BLaER1 (cell line): Measurements from ENCODE around the gene DYNC1H1.
"Not testable (repeated sequence)": the region's sequence is repeated elsewhere in the genome, so short reads cannot be mapped to it uniquely, and the experiment has no call there.

Source experiments
- H3K27ac ChIP-seq: shearing (Covaris generic); formaldehyde crosslinking; 2 replicates; pipeline ENCODE4 v1.8.1; 2022
- H3K27me3 ChIP-seq: shearing (Covaris generic); formaldehyde crosslinking; 2 replicates; pipeline ENCODE4 v1.8.1; 2022
- H3K36me3 ChIP-seq: shearing (Covaris generic); formaldehyde crosslinking; 2 replicates; pipeline ENCODE4 v1.8.1; 2022
- H3K4me1 ChIP-seq: shearing (Covaris generic); formaldehyde crosslinking; 2 replicates; pipeline ENCODE4 v1.8.1; 2022
- H3K4me2 ChIP-seq: shearing (Covaris generic); formaldehyde crosslinking; 2 replicates; pipeline ENCODE4 v1.8.1; 2022
- H3K4me3 ChIP-seq: shearing (Covaris generic); formaldehyde crosslinking; 2 replicates; pipeline ENCODE4 v1.8.1; 2022
- H3K9ac ChIP-seq: shearing (Covaris generic); formaldehyde crosslinking; 2 replicates; pipeline ENCODE4 v1.8.1; 2022
- H3K9me3 ChIP-seq: shearing (Covaris generic); formaldehyde crosslinking; 2 replicates; pipeline ENCODE4 v1.8.1; 2022
- H4K20me1 ChIP-seq: shearing (Covaris generic); formaldehyde crosslinking; 2 replicates; pipeline ENCODE4 v1.8.1; 2022
- Cebpa-rat ChIP-seq: shearing (Covaris generic); IDR thresholded peaks from 2 replicates; pipeline ENCODE4 v1.8.1; 2022

Gene DYNC1H1

GRCh38 chr14:102055181-102055901, 91.0 kb downstream of the DYNC1H1 start:
- Histone ChIP-seq H3K27ac (no peak overlapping the region), H3K4me3 (no peak overlapping the region), H3K9ac (no peak overlapping the region), H4K20me1 (0 out of 2 replicates have a peak, but pooled peaks cover 6% of the 10 kb centered on the region), H3K27me3 (no peaks in the 10 kb centered on the region), H3K4me1 (no peaks in the 10 kb centered on the region), H3K36me3 (peaks cover 58% of the 10 kb centered on the region), H3K9me3 (no peaks in the 10 kb centered on the region), H3K4me2 (no peak overlapping the region)
- no peak for TF ChIP-seq Cebpa-rat

- H3K27me3 ChIP-seq = no peaks in the 10 kb centered on the region
- H3K36me3 ChIP-seq = peaks cover 42% of the 10 kb centered on the region
- no peak for TF ChIP-seq Cebpa-rat
- H3K4me2 ChIP-seq = no peak overlapping the region
- no peak overlapping the region for H3K27ac ChIP-seq
- H3K9me3 ChIP-seq = no peaks in the 10 kb centered on the region
- H4K20me1 ChIP-seq = no peaks in the 10 kb centered on the region
- H3K4me3 ChIP-seq = no peak overlapping the region
- no peaks in the 10 kb centered on the region for H3K4me1 ChIP-seq
- H3K9ac ChIP-seq = no peak overlapping the region
Observed at GRCh38 chr14:102056694-102057442, 92.5 kb downstream of the DYNC1H1 start.

- Histone ChIP-seq H3K9me3 (no peaks in the 10 kb centered on the region), H3K27me3 (no peaks in the 10 kb centered on the region), H3K27ac (no peak overlapping the region), H3K36me3 (peaks cover 35% of the 10 kb centered on the region), H3K4me2 (no peak overlapping the region), H3K4me1 (no peaks in the 10 kb centered on the region), H3K4me3 (no peak overlapping the region), H4K20me1 (no peaks in the 10 kb centered on the region), H3K9ac (no peak overlapping the region)
- TF ChIP-seq Cebpa-rat = no peak
Observed at GRCh38 chr14:102057480-102058114, 93.2 kb downstream of the DYNC1H1 start.

- H3K27ac ChIP-seq = no peak overlapping the region
- H3K9ac ChIP-seq = no peak overlapping the region
- no peaks in the 10 kb centered on the region for H4K20me1 ChIP-seq
- H3K36me3 ChIP-seq = peaks cover 30% of the 10 kb centered on the region
- no peaks in the 10 kb centered on the region for H3K4me1 ChIP-seq
- H3K4me3 ChIP-seq = no peak overlapping the region
- H3K27me3 ChIP-seq = no peaks in the 10 kb centered on the region
- H3K9me3 ChIP-seq = no peaks in the 10 kb centered on the region
- no peak for TF ChIP-seq Cebpa-rat
- no peak overlapping the region for H3K4me2 ChIP-seq
Observed at GRCh38 chr14:102058146-102058545, 93.8 kb downstream of the DYNC1H1 start.

GRCh38 chr14:102058961-102059360, 94.6 kb downstream of the DYNC1H1 start:
- H3K27ac ChIP-seq = no peak overlapping the region
- TF ChIP-seq Cebpa-rat = no peak
- no peak overlapping the region for H3K4me2 ChIP-seq
- no peaks in the 10 kb centered on the region for H3K9me3 ChIP-seq
- H3K9ac ChIP-seq = no peak overlapping the region
- no peak overlapping the region for H3K4me3 ChIP-seq
- no peaks in the 10 kb centered on the region for H3K27me3 ChIP-seq
- H3K36me3 ChIP-seq = peaks cover 21% of the 10 kb centered on the region
- H4K20me1 ChIP-seq = no peaks in the 10 kb centered on the region
- no peaks in the 10 kb centered on the region for H3K4me1 ChIP-seq

- H3K9ac ChIP-seq = no peak overlapping the region
- no peaks in the 10 kb centered on the region for H3K27me3 ChIP-seq
- H3K36me3 ChIP-seq = no peaks in the 10 kb centered on the region
- no peaks in the 10 kb centered on the region for H3K9me3 ChIP-seq
- TF ChIP-seq Cebpa-rat = no peak
- H3K4me1 ChIP-seq = no peaks in the 10 kb centered on the region
- H3K4me3 ChIP-seq = no peak overlapping the region
- H3K27ac ChIP-seq = no peak overlapping the region
- H3K4me2 ChIP-seq = no peak overlapping the region
- no peaks in the 10 kb centered on the region for H4K20me1 ChIP-seq
Observed at GRCh38 chr14:102063109-102063807, 98.9 kb downstream of the DYNC1H1 start.

GRCh38 chr14:102063808-102064429, 99.5 kb downstream of the DYNC1H1 start:
- Histone ChIP-seq H3K9me3 (no peaks in the 10 kb centered on the region), H3K4me2 (no peak overlapping the region), H3K4me3 (no peak overlapping the region), H3K4me1 (no peaks in the 10 kb centered on the region), H3K27ac (no peak overlapping the region), H3K36me3 (no peaks in the 10 kb centered on the region), H3K27me3 (no peaks in the 10 kb centered on the region), H4K20me1 (no peaks in the 10 kb centered on the region), H3K9ac (no peak overlapping the region)
- no peak for TF ChIP-seq Cebpa-rat

- not testable (repeated sequence) for H3K4me1 ChIP-seq, H3K4me3 ChIP-seq, H3K27me3 ChIP-seq, H3K9me3 ChIP-seq, H3K27ac ChIP-seq, H3K36me3 ChIP-seq, H3K9ac ChIP-seq, H3K4me2 ChIP-seq, H4K20me1 ChIP-seq
Observed at GRCh38 chr14:102064590-102064989, 100.2 kb downstream of the DYNC1H1 start.

GRCh38 chr14:102066041-102066451, 101.7 kb downstream of the DYNC1H1 start:
- TF ChIP-seq Cebpa-rat = no peak

More at GRCh38 chr14:102066041-102066451, 101.7 kb downstream of the DYNC1H1 start:
- no peaks in the 10 kb centered on the region for H3K9me3 ChIP-seq
- H3K4me2 ChIP-seq = no peak overlapping the region
- no peaks in the 10 kb centered on the region for H3K27me3 ChIP-seq
- H3K9ac ChIP-seq = no peak overlapping the region
- H3K36me3 ChIP-seq = no peaks in the 10 kb centered on the region
- H3K4me3 ChIP-seq = no peak overlapping the region
- H3K27ac ChIP-seq = no peak overlapping the region
- H4K20me1 ChIP-seq = no peaks in the 10 kb centered on the region
- H3K4me1 ChIP-seq = no peaks in the 10 kb centered on the region
